Measurements from ENCODE around the gene RUBCN. TPM values are rescaled to one million over a fixed set of nuclear protein-coding genes. Genes with fewer than 3 reads are reported as not detected.

Gene RUBCN
- total and polyA plus RNA-seq, 2 of the 13 experiments (the other 11 are each of a cell fraction or from before 2014, with no cell fraction given): 5.2 to 8.1 TPM

GRCh38 chr3:197758512-197758911 lies 21.8 kb upstream of the RUBCN start (continued):
- TF ChIP-seq MEIS1 (CRISPR knock-in tag; IDR thresholded peaks at IDR 0.05; ENCODE audit: borderline replicate concordance) (no peak), HMG20A (CRISPR knock-in tag; IDR thresholded peaks at IDR 0.05; ENCODE audit: borderline replicate concordance) (no peak)

- CTCF ChIA-PET (ENCODE audit: low intra/inter-chr PET ratio, low total read pairs): no interaction called here
These were observed 20.0 kb upstream of the RUBCN start for GRCh38 chr3:197756704-197757103.

More at GRCh38 chr3:197756704-197757103, 20.0 kb upstream of the RUBCN start:
- in situ Hi-C loops (cut with HindIII; ENCODE audit: extremely low pct_ligation_motif_present, low pct_unique_long_range_greater_than_20kb) (no loop called here), intact Hi-C loops (cut with micrococcal nuclease; ENCODE audit: unreplicated experiment) (no loop called here)
- peaks cover 25% of the 10 kb centered on the region for H3K4me1 ChIP-seq (ENCODE audit: insufficient read depth, low read length)
- WGBS (ENCODE audit: low lambda C conversion rate): 94% methylated on average over 3 of the region's 3 CpGs
- peaks cover 34% of the 10 kb centered on the region for H3K79me2 ChIP-seq (ENCODE audit: insufficient read depth, low read length)
- no peak overlapping the region for H2AFZ ChIP-seq (ENCODE audit: low read length)
- peaks cover 0 to 8% of the 10 kb centered on the region in 2 experiments; a peak in 2 of 5 replicates for H3K36me3 ChIP-seq (replicated peaks in 1 of 2; ENCODE audit: control insufficient read depth in 1 of 2, insufficient read depth in 2 of 2, low read length in 2 of 2)
- TF ChIP-seq ZNF629 (CRISPR knock-in tag; conservative IDR thresholded peaks at IDR 0.05): no peak
- TF ChIP-seq HNRNPLL (IDR thresholded peaks at IDR 0.05; ENCODE audit: low read depth, low read length, poor library complexity, severe bottlenecking): no peak
- TF ChIP-seq HBP1 (CRISPR knock-in tag; IDR thresholded peaks at IDR 0.05; ENCODE audit: low read depth): no peak
- TF ChIP-seq TBL1XR1 (IDR thresholded peaks at IDR 0.05; ENCODE audit: borderline replicate concordance, low read length, partially characterized antibody): no peak
- no peak for TF ChIP-seq ZBTB20 (CRISPR knock-in tag; IDR thresholded peaks at IDR 0.05; ENCODE audit: borderline replicate concordance, low read depth)
- TF ChIP-seq CREB1 (IDR thresholded peaks at IDR 0.05): no peak
- no peak for TF ChIP-seq CREB1 (CRISPR knock-in tag; IDR thresholded peaks at IDR 0.05)
- no TSS peak for BruUV-seq (replicated peaks)
- DNase-seq (ENCODE audit: low spot score) (no peak), ATAC-seq (no peak), FAIRE-seq (no peak)
- no peaks in the 10 kb centered on the region for H3K27me3 ChIP-seq (ENCODE audit: control insufficient read depth in 1 of 2, insufficient read depth in 2 of 2, low read length in 2 of 2)
- no peak overlapping the region for H3K4me2 ChIP-seq (ENCODE audit: low read depth, low read length)
- no peak overlapping the region for H3K4me3 ChIP-seq (replicated peaks in 1 of 3; ENCODE audit: insufficient read depth in 1 of 3, low read depth in 2 of 3, low read length in 3 of 3)
- H3K27ac ChIP-seq (ENCODE audit: extremely low read length, insufficient read depth, low read length): no peak overlapping the region
- H3K9me3 ChIP-seq (ENCODE audit: low read length): no peaks in the 10 kb centered on the region
- POLR2A ChIA-PET: no interaction called here
- H3K9ac ChIP-seq (ENCODE audit: insufficient read depth, low read depth, low read length): no peak overlapping the region
- H4K20me1 ChIP-seq (ENCODE audit: insufficient read depth, low read length): peaks cover 7% of the 10 kb centered on the region; the same call in 1 of the 2 replicates
